HepG2 (cell line): ENCODE results near the gene GSG1. TPM values are rescaled to one million over a fixed set of nuclear protein-coding genes. Genes with fewer than 3 reads are reported as not detected.

Source experiments
- ATAC-seq: fragments of 200-7000 bp; cut with Tn5 transposase; 3 replicates; pipeline ENCODE4 v1.9.1; 2020; ENCODE audit warnings: mild to moderate bottlenecking, moderate library complexity
- Bru-seq: library from RNA; stranded (reverse); fragments of 400-500 nt; gene quantifications from one replicate; lab custom pipeline; 2021; lab: Mats Ljungman, UMichigan
- BruChase-seq, 2 experiments: library from RNA; stranded (reverse); fragments of 400-500 nt; gene quantifications; one replicate each; lab custom pipeline; 2021; lab: Mats Ljungman, UMichigan
- BruUV-seq: library from RNA; stranded (reverse); fragments of 400-500 nt; replicated peaks from 2 replicates; lab custom pipeline; 2021; lab: Mats Ljungman, UMichigan
- CTCF ChIA-PET: fragments of 300-600 bp; formaldehyde crosslinking; extraction: SDS; loops from one replicate; lab custom pipeline; 2021; ENCODE audit warnings: low total read pairs, inconsistent platforms, low intra/inter-chr PET ratio; lab: Yijun Ruan, JAX
- POLR2A ChIA-PET: fragments of 350-600 bp; sonication (Branson Sonifier 250); formaldehyde crosslinking; loops from one replicate; lab custom pipeline; 2020; ENCODE audit warnings: antibody characterized with exemption, inconsistent platforms; lab: Yijun Ruan, JAX
- DNase-seq: peaks from one replicate; pipeline ENCODE4 v3.0.0-alpha.2; 2015; ENCODE audit warnings: low spot score
- FAIRE-seq: peaks from 3 replicates; lab custom pipeline; 2011; peaks lifted over from hg19 to GRCh38; lab: Jason Lieb, UNC
- H2AFZ ChIP-seq: one replicate; pipeline ENCODE4 v1.6.1; 2011; ENCODE audit warnings: low read length, inconsistent platforms
- H3K27ac ChIP-seq: fragments of 300-600 bp; 3 replicates; pipeline ENCODE4 v1.8.0; 2011; ENCODE audit warnings: mixed run types, mild to moderate bottlenecking, mixed read lengths, low read length, inconsistent platforms; ENCODE audit not compliant: insufficient read depth; ENCODE audit errors: extremely low read length
- H3K27me3 ChIP-seq, 2 experiments: fragments of 200-600 bp in 1 of 2; 2 replicates in 1 of 2; 3 replicates in 1 of 2; pipeline versions ENCODE4 v1.6.0 to v1.8.0; 2011; ENCODE audit warnings: low read length in 2 of 2, mild to moderate bottlenecking in 2 of 2, moderate library complexity in 2 of 2, inconsistent platforms in 1 of 2; ENCODE audit not compliant: insufficient read depth in 2 of 2, control insufficient read depth in 1 of 2
- H3K36me3 ChIP-seq, 2 experiments: fragments of 200-600 bp in 1 of 2; replicated peaks in 1 of 2; 2 replicates in 1 of 2; 3 replicates in 1 of 2; pipeline versions ENCODE4 v1.5.1 to v1.8.0; 2011; ENCODE audit warnings: low read length in 2 of 2, inconsistent platforms in 1 of 2; ENCODE audit not compliant: insufficient read depth in 2 of 2, control insufficient read depth in 1 of 2
- H3K4me1 ChIP-seq: 2 replicates; pipeline ENCODE4 v1.5.1; 2012; ENCODE audit warnings: low read length, inconsistent platforms; ENCODE audit not compliant: insufficient read depth
- H3K4me2 ChIP-seq: 2 replicates; pipeline ENCODE4 v1.6.0; 2011; ENCODE audit warnings: low read depth, low read length, inconsistent platforms
- H3K4me3 ChIP-seq, 3 experiments: fragments of 200-600 bp in 1 of 3; sonication (generic), shearing (Covaris generic) in 1 of 3; replicated peaks in 1 of 3; 2 replicates each; pipeline ENCODE4 v1.5.1; 2011 to 2016; ENCODE audit warnings: low read length in 3 of 3, inconsistent platforms in 2 of 3, low read depth in 2 of 3, mild to moderate bottlenecking in 2 of 3, control low read depth in 1 of 3, mixed read lengths in 1 of 3; ENCODE audit not compliant: insufficient read depth in 1 of 3
- H3K79me2 ChIP-seq: one replicate; pipeline ENCODE4 v1.6.1; 2011; ENCODE audit warnings: low read length, inconsistent platforms; ENCODE audit not compliant: insufficient read depth
- H3K9ac ChIP-seq: 2 replicates; pipeline ENCODE4 v1.6.0; 2011; ENCODE audit warnings: mild to moderate bottlenecking, low read depth, low read length, inconsistent platforms; ENCODE audit not compliant: insufficient read depth
- H3K9me3 ChIP-seq: 2 replicates; pipeline ENCODE4 v1.5.1; 2012; ENCODE audit warnings: mild to moderate bottlenecking, low read length
- H4K20me1 ChIP-seq: 2 replicates; pipeline ENCODE4 v1.6.0; 2011; ENCODE audit warnings: inconsistent platforms, mild to moderate bottlenecking, low read length, moderate library complexity; ENCODE audit not compliant: insufficient read depth
- KLF12 ChIP-seq: sonication (generic); formaldehyde crosslinking; IDR thresholded peaks from 2 replicates; pipeline ENCODE4 v1.4.0; 2020; ENCODE audit warnings: missing genetic modification reagents, borderline replicate concordance
- SAP130 ChIP-seq: IDR thresholded peaks from 2 replicates; pipeline ENCODE4 v1.6.1; 2016; ENCODE audit warnings: low read depth
- SMAD3 ChIP-seq: sonication (generic); formaldehyde crosslinking; IDR thresholded peaks from 2 replicates; pipeline ENCODE4 v1.4.0; 2020; ENCODE audit warnings: missing genetic modification reagents
- ZNF296 ChIP-seq: sonication (generic); formaldehyde crosslinking; conservative IDR thresholded peaks from 2 replicates; pipeline ENCODE4 v1.5.0; 2020; ENCODE audit warnings: mild to moderate bottlenecking, missing genetic modification reagents
- ZNF317 ChIP-seq: sonication (generic); formaldehyde crosslinking; IDR thresholded peaks from 2 replicates; pipeline ENCODE4 v1.5.0; 2020; ENCODE audit warnings: mild to moderate bottlenecking, missing genetic modification reagents
- ZNF33B ChIP-seq: sonication (generic); formaldehyde crosslinking; IDR thresholded peaks from 2 replicates; pipeline ENCODE4 v1.5.1; 2020; ENCODE audit warnings: mild to moderate bottlenecking, missing genetic modification reagents
- ZNF782 ChIP-seq: sonication (generic); formaldehyde crosslinking; IDR thresholded peaks from 2 replicates; pipeline ENCODE4 v1.4.0; 2020; ENCODE audit warnings: missing genetic modification reagents, mild to moderate bottlenecking, borderline replicate concordance
- WGBS: methylation state at CpG from one replicate; pipeline ENCODE4 v1.1.6; 2017; ENCODE audit warnings: low lambda C conversion rate; 5-methylcytosine and 5-hydroxymethylcytosine counted together
- in situ Hi-C: cut with HindIII; loops from 2 replicates; pipeline ENCODE4 v1.10.0; 2017; ENCODE audit warnings: low pct_unique_long_range_greater_than_20kb; ENCODE audit not compliant: extremely low pct_ligation_motif_present
- intact Hi-C: fragments of 100-400 bp; cut with micrococcal nuclease; formaldehyde crosslinking; loops from one replicate; pipeline ENCODE4 v1.10.0; 2022; ENCODE audit not compliant: unreplicated experiment
- long read RNA-seq, 2 experiments: library from RNA in 1 of 2; library from polyadenylated mRNA in 1 of 2; stranded (forward) in 1 of 2; unstranded in 1 of 2; transcript quantifications; one replicate each; pipeline ENCODE4 v2.0.0, GENCODE V29; 2019 to 2022
- polyA minus RNA-seq, 3 experiments: library from RNA; depleted of rRNA, polyadenylated mRNA; stranded (reverse); fragments of >200 nt; gene quantifications; 2 replicates each; pipeline ENCODE4 v1.2.3, GENCODE V29; 2011; ENCODE audit warnings: low replicate concordance in 1 of 3
- polyA plus RNA-seq, 8 experiments: library from polyadenylated mRNA; depleted of rRNA in 3 of 8; stranded (reverse) in 7 of 8; unstranded in 1 of 8; fragments of >200 nt; fragmentation: Illumina TruSeq in 4 of 8; extraction: Trizol in 4 of 8; gene quantifications; 2 replicates each; pipeline versions ENCODE4 v1.2.1 to v1.2.3, GENCODE V29; 2011 to 2016; ENCODE audit warnings: low read depth in 4 of 8, missing spikeins in 1 of 8, mixed read lengths in 1 of 8; ENCODE audit not compliant: insufficient read depth in 1 of 8
- total RNA-seq, 5 experiments: library from RNA; depleted of rRNA; stranded (reverse); fragments of >200 nt; fragmentation: Illumina TruSeq; extraction: Trizol; gene quantifications; 2 replicates each; pipeline ENCODE4 v1.2.3, GENCODE V29; 2016; ENCODE audit warnings: low read depth in 1 of 5
- TF ChIP-seq, protein P1 (sequence below): sonication (generic); formaldehyde crosslinking; IDR thresholded peaks from 2 replicates; pipeline ENCODE4 v1.4.0; 2020; ENCODE audit warnings: missing genetic modification reagents

Gene GSG1
- total RNA-seq (2016; rRNA removed; fragmentation: Illumina TruSeq; extraction: Trizol) (not detected in 2 replicates), polyA plus RNA-seq (2011; rRNA removed) (not detected in 2 replicates), polyA minus RNA-seq (2011; rRNA and poly(A)+ RNA removed; ENCODE audit: low replicate concordance) (0.26 TPM in 1 of 2 replicates, not detected in the other), Bru-seq, nascent RNA (not detected), BruChase-seq, experiment 1, labeled RNA remaining after a 6-hour chase (not detected), BruChase-seq, experiment 2, labeled RNA remaining after a 2-hour chase (not detected)
- total RNA-seq (2016; cell fraction: cytosol; rRNA removed; fragmentation: Illumina TruSeq; extraction: Trizol; ENCODE audit: low read depth): not detected in 2 replicates
- not detected in 2 replicates for total RNA-seq (2016; cell fraction: insoluble cytoplasmic fraction; rRNA removed; fragmentation: Illumina TruSeq; extraction: Trizol)
- total RNA-seq (2016; cell fraction: membrane; rRNA removed; fragmentation: Illumina TruSeq; extraction: Trizol): not detected in 2 replicates
- total RNA-seq (2016; cell fraction: nucleus; rRNA removed; fragmentation: Illumina TruSeq; extraction: Trizol): not detected in 2 replicates
- not detected in 2 replicates for polyA plus RNA-seq (2011; cell fraction: cytosol; rRNA removed)
- not detected in 2 replicates for polyA plus RNA-seq (2011; cell fraction: nucleus; rRNA removed)
- not detected in 2 replicates for polyA plus RNA-seq (2012)
- not detected in 2 replicates for polyA plus RNA-seq (2016; cell fraction: cytosol; fragmentation: Illumina TruSeq; extraction: Trizol; ENCODE audit: low read depth)
- polyA plus RNA-seq (2016; cell fraction: insoluble cytoplasmic fraction; fragmentation: Illumina TruSeq; extraction: Trizol; ENCODE audit: low read depth): not detected in 2 replicates
- not detected in 2 replicates for polyA plus RNA-seq (2016; cell fraction: membrane; fragmentation: Illumina TruSeq; extraction: Trizol; ENCODE audit: low read depth)
- polyA plus RNA-seq (2016; cell fraction: nucleus; fragmentation: Illumina TruSeq; extraction: Trizol; ENCODE audit: insufficient read depth, low read depth): not detected in 2 replicates
- not detected in 2 replicates for polyA minus RNA-seq (2011; cell fraction: cytosol; rRNA and poly(A)+ RNA removed)
- polyA minus RNA-seq (2011; cell fraction: nucleus; rRNA and poly(A)+ RNA removed): not detected in 2 replicates
- long read RNA-seq, experiment 1: 0 reads
- long read RNA-seq, experiment 2: 0 reads

GRCh38 chr12:13103391-13104033 is at the start of gene GSG1:
Gene GSG1, minus strand, starts transcription at chr12:13103667. Its CDS starts 155 bp downstream, at chr12:13103512.
- TF ChIP-seq ZNF317 (no peak), SMAD3 (CRISPR knock-in tag) (no peak), KLF12 (CRISPR knock-in tag) (no peak), SAP130 (no peak), ZNF33B (no peak), ZNF296 (no peak), ZNF782 (CRISPR knock-in tag) (no peak)
- TF ChIP-seq, protein P1, sequence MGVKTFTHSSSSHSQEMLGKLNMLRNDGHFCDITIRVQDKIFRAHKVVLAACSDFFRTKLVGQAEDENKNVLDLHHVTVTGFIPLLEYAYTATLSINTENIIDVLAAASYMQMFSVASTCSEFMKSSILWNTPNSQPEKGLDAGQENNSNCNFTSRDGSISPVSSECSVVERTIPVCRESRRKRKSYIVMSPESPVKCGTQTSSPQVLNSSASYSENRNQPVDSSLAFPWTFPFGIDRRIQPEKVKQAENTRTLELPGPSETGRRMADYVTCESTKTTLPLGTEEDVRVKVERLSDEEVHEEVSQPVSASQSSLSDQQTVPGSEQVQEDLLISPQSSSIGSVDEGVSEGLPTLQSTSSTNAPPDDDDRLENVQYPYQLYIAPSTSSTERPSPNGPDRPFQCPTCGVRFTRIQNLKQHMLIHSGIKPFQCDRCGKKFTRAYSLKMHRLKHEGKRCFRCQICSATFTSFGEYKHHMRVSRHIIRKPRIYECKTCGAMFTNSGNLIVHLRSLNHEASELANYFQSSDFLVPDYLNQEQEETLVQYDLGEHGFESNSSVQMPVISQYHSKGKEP: no peak
- ChIA-PET POLR2A (no interaction called here), CTCF (no interaction called here)
- in situ Hi-C loops (no loop called here), intact Hi-C loops (loop anchor here (5.0 to 10.0 kb wide), 2 partner anchors 101 to 179 kb away; partner anchors contain the start of gene HEBP1)
- ATAC-seq (no peak), DNase-seq (no peak), FAIRE-seq (no peak)
- BruUV-seq: no TSS peak
- Histone ChIP-seq H3K4me2 (no peak within 1 kb of the TSS), H2AFZ (no peak within 1 kb of the TSS), H3K36me3 (no peaks in the 10 kb centered on the region), H3K9ac (no peak within 1 kb of the TSS), H3K4me1 (peaks cover 25% of the 10 kb centered on the region), H3K4me3 (no peak within 1 kb of the TSS), H3K9me3 (no peaks in the 10 kb centered on the region; the same call in 1 of the 2 replicates), H3K27ac (no peak within 1 kb of the TSS), H3K27me3 (peaks cover 0 to 34% of the 10 kb centered on the region in 2 experiments; a peak in 4 of 5 replicates), H4K20me1 (no peaks in the 10 kb centered on the region), H3K79me2 (no peaks in the 10 kb centered on the region)
- WGBS: 16% methylated on average over 5 of the region's 8 CpGs
